HG02973 (cell line): ENCODE results near the gene SETD6.
A peak's percentile ranks its signal among the peaks of the same experiment; 100 is the strongest.

Source experiments
- ATAC-seq: cut with Tn5 transposase; IDR thresholded peaks from one replicate; pipeline ENCODE4 v1.9.1; 2021; ENCODE audit warnings: moderate library complexity; ENCODE audit not compliant: unreplicated experiment

SETD6 gene

DNA sequence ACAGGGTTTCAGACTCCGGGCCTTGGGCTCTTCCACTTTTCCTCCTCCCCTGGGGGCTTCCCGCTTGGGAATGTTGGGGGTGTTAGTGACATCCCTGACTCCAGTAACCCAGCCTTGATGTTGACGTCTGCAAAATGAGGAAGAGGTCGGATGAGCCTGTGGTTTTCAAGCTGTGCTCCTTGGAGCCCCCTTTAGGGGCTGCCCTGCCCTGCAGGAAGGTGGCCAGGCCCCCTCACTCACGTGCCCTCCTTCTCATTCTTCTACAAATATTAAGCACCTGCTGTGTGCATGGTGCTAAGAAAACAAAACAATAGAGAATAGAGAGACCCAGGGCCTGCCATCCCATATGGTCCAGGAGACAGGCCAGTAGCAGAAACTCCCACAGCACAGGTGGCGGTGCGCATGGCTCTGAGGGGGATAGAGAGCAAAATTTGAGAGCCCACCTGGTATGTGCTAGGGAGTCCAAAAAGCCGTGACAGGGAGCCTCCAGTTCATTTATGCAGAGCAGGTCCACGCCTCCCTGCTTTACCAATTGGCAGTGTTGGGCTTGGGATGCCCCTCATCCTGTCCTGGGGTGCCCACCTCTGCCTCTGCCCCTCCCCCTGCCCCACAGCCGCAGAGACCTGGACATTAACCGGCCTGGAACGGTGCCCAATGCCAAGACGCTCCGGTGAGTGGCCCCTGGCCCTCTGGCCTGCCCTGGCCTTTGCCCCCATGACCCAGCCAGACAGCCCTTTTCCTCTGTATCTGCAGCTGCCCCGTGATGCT lies 7.9 kb upstream of the SETD6 start:
- ATAC-seq = no peak

DNA sequence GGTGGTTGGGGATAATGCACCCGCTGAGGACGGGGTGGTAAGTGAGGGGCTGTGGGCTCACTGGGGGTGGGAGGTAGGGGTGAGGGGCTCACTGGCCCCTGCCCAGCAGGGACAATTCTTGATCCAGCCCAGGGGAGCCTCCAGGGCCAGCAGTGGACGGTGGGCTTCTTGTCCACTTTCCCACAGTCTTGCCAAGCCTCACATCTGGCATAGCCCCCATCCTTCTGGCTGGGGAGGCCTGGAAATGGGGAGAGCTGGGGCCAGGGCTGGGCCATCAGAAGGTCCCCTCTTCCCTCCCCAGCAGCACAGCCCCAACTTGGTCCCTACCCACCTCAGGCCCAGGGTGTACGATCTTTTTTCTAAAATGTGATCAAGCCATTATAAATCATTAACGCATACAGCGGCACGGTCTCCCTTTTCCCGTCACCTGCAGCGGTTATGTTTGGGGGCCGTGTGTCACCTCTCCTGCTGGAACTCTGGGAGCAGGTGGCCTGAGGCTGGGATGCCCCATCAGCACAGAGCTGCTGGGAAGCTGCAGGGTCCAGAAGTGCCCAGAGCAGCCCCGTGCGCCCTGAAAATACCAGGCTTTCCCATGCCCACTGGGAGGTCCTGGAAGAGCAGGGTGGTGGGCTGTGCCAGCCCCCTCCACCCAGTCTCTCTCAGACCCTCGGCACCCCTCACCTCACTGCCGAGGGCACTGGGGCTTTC lies 7.2 kb upstream of the SETD6 start:
- ATAC-seq = no peak

DNA sequence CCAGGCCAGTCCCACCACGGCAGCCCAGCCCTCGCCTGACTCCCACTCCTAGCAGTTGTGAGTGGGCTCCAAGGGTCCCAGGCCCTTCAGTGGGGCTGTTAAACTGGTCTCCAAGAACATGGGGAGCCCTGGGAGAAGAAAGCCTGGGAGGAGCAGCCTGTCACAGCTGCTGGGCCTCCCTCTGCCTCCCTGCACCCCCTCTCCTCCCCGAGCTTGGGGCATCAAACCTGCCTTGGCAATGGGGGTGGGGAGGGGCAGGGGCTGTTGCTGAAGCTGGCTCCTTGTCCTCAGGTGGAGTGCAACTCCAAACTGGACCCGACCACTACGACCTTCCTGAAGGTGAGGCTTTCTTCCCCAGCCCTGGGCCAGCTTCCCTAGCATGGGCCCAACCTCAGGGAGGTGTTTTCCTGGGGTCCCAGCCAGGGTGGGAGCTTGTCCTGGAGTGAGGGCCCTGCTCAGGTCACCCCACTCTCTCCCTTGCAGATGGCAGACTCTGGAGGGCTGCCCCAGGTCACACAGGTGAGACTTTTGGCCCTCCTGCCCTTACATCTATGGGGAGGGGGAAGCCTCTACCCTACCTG lies 6.6 kb upstream of the SETD6 start:
- no peak for ATAC-seq

DNA sequence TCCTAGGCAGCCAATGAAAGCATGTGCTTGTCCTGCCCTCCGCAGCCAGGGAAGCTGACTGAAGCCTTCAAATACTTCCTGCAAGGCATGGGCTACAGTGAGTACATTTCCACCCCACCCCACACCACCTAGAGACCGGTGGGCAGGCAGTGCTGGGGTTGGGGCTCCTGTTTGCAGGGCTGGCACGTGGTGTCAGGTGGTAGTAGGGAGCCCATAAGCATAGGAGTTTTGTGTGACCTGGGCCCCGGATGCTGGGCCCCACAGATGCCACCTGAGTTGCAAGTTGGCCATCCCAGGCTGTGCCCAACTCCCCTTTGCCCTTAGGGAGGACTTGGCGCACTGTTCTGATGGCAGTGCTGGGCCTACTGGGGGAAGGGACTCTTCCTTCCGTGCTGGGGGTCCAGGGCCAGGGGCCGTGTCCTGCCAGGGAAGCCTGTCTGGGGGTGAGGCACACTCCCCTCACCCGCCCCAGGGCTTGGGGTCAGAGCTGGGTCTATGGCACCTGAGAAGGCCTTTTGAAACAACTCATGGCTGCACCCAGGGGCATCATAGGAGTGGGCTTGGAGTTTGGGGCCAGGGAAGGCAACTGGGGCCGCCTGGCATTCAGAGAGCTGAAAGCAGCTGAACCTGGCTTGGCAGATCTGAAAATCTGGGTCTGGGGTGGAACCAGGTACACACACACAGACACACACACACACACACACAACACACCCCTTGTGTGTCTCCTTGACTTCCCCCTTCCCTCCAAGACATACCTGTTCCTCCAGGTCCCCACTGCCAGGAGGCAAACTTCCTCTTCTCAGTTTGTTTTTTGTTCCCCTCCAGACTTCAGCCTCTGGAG lies 5.8 kb upstream of the SETD6 start:
- no peak for ATAC-seq

DNA sequence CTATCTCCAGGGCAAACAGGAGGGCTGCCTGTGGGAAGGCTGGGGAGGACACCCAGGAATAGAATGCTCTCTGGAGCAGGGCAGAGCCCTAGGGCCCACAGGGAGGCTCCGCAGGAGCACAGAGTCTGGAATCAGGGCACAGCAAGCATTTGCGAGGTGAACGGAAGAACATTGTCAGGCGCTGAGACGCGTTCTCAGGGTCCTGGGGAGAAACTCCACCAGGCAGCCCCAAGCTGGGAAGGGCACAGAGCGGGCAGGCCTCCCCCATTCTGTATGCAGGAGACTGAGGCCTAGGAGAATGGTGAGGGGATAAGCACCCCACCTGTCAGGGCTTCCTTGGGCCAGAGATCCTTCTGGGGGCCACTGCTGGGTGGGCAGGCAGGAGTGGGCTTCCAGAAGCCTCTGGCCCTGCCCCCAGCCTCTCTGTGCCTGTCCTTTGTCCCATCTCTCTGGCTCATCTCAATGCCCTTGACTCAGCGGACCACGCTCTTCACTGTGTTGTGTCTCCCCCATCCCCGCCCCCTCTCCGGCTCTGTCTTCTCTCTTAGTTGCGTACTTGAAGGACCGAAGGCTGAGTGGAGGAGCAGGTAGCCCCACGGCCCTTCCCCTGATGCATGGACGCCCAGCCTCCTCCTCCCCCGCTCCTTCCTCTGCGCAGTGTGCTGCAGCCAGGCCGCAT lies 5.1 kb upstream of the SETD6 start:
- ATAC-seq = no peak

DNA sequence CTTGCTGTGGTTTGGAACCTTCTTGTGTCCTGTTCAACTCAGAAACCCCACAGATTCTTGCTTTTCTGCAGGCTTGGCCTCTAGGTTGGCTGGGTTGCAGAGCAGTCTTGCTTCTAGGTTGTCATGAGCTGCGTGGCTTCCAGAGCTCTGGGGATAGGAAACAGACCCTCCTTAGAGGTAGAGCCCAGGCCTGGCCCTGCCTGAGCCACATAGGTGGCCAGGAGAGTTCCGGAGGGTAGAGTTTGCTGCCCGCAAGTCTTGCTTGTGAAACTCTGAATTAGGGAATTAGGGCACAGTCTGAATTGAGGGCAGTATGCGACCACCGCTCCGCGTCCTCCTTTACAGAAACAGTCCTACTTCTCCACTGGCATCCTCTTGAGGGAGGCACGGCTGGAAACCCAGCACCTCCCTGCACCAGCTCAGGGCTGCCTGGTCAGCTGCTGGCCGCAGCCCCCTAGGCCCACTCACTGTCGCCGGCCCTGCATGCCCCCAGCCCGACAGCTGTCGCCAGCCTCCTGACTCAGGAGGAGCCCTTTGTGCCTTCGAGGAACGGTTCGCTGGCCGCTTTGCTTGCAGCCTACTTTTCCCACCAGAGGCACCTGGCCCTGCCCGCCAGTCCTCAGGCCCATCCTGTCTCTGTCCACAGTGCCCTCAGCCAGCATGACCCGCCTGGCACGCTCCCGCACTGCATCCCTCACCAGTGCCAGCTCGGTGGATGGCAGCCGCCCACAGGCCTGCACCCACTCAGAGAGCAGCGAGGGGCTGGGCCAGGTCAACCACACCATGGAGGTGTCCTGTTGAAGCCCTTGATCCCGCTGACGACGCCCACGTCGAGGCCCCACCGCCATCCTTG lies 4.3 kb upstream of the SETD6 start:
- no peak for ATAC-seq

DNA sequence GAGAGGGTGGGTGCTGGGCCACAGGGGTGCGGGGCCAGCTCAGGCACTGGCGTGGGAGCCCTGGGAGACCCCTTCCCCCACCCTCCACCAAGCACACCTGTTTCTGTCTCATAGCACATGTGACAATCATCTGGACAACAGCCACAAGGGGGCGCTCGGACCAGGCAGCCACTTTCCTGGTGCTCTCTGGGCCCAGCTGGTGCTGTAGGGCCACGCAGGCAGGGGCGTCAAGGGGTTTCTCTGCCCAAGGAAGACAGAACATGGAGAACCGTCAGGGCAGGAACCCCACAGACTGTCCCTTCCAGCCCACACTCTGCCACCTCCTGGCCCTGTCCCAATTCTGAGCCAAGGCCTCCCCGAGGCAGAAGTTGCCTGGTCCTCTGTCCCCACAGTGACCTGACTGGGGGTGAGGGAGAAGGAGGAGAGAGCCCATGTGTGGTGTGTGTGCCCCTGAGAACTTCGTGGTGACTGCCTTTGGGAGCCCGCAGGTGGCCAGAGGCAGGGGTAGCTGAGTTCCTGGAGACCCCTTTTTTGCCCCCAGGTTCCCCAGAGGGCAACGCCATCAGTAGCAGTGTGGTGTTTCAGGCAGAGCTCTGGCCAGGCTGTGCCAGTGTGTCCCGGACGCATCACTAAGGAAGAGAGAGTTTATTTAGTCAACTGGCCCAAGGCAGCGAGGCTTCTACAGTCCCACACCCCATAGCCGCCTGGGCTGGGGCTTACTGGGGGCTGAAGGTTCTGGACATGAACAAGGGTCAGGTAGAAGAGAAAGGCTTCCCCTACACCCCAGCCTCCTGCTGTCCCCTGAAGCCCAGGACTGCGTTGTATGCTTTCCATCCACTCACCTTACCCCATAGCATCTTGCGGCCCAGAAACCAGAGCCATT lies 3.1 kb upstream of the SETD6 start:
- no peak for ATAC-seq

DNA sequence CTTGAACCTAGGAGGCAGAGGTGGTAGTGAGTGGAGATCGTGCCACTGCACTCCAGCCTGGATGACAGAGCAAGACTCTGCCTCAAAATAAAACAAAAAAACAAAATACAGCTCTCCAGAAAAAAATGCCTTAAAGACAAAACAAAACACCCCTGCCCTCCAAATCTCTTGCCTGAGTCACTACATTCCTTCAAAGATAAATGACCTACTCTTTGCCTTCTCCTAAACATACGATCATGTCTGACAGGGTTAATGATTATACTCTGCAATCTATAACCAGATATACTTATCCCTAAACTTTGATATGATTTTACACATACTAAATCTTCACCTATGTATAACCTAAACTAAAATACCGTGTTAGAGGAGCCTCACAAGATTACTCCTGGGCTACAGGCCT lies 1.4 kb upstream of the SETD6 start:
- ATAC-seq = no peak

DNA sequence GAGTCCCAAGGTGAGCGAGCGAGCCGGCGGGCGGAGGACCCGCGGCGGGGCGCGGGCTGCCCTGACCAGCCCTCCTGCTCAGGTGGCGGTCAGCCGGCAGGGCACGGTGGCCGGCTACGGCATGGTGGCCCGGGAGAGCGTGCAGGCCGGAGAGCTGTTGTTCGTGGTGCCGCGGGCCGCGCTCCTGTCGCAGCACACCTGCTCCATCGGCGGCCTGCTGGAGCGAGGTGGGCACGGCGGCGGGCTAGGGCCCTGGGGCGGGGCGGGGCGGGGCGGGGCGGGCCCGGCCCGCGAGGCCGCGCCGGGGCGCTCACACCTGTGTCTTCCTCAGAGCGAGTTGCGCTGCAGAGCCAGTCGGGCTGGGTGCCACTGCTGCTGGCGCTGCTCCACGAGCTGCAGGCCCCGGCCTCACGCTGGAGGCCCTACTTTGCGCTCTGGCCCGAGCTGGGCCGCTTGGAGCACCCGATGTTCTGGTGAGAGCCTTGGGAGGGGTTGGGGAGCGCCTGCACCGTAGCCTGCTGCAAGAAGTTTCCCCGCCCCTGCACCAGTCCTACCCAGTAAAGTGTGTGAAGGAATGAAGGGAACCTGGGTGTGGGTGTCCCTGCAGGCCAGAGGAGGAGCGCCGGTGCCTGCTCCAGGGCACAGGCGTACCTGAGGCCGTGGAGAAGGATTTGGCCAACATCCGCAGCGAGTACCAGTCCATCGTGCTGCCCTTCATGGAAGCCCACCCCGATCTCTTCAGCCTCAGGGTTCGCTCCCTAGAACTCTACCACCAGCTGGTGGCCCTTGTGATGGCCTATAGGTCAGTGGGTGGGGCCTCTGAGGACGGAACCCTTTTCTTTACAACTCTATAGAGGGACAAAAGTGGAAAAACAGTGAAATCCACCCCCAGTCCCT lies 802 bp downstream of the SETD6 start:
- ATAC-seq = peak; percentile 28

DNA sequence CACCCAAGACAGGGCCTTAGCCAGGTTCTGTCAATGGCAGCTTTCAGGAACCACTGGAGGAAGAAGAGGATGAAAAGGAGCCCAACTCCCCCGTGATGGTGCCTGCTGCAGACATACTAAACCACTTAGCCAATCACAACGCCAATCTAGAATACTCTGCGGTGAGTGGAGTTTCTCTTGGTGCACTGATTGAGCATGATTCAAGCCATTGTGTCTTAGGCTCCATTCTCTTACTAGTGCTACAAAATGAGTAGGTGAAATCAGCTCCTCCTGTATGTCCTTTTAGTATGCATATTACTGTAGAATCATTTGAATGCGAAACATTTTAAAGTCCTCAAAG lies 1.4 kb downstream of the SETD6 start:
- no peak for ATAC-seq

DNA sequence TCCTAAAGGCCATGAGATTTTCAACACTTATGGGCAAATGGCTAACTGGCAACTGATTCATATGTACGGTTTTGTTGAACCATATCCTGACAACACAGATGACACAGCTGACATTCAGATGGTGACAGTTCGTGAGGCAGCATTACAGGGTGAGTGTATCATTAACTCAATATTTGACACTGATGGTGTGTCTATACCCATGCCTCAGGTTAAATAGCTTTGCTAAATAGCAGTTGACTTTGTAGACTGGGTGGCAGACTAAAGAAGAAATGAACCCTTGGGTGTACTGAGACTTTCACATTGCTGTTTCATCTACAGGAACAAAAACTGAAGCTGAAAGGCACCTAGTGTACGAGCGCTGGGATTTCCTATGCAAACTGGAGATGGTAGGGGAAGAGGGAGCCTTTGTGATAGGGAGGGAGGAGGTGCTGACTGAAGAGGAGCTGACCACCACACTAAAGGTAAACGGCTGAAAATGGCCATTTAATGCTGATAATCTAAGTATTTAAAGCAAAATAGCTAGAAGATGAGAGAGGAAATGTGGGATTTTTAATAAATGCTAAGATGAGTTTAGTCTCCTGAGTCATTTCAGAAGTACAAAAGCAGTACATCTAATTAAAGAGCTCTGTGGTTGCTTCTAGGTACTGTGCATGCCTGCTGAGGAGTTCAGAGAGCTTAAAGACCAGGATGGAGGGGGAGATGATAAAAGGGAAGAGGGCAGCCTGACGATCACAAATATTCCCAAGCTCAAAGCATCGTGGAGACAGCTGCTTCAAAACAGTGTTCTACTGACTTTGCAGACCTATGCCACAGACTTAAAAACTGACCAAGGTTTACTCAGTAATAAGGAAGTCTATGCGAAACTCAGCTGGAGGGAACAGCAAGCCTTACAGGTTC lies 3.0 kb downstream of the SETD6 start:
- ATAC-seq = peak; percentile 40

DNA sequence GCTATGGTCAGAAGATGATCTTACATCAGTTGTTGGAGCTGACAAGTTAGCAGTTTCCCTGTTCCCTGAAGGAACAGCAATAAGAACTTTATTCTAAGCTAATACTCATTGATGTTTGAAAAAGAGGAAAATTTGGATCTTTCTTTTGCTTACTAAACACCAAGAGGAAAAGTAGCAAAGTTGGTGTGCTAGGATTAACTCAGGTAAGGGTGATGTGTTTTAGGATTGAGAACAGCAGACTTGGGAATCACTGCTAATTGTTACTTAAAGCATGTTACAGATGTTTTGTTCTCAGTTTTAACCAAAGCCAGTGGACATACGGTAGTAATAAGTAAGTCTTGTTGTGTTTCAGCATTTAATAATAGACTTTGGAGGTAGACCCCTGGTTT lies 3.7 kb downstream of the SETD6 start:
- no peak for ATAC-seq

DNA sequence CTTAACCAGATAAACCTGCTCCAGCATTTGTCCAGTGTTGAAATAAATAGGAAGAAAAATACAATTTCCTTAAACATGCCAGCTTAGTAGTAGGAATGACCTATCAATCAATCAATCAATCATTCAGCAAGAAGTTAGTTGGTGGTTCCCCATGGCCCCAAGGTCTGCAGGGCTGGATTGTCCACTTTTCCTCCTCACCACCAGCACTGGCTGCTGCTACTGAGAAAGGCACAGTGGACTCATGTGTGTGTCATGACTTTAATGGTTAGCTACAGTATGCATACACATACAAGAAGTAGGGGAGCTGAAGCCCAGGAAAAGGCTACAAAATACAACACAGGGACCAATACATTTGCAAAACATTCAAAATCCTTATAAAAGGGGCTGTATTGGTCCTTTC lies 4.4 kb downstream of the SETD6 start:
- no peak for ATAC-seq

DNA sequence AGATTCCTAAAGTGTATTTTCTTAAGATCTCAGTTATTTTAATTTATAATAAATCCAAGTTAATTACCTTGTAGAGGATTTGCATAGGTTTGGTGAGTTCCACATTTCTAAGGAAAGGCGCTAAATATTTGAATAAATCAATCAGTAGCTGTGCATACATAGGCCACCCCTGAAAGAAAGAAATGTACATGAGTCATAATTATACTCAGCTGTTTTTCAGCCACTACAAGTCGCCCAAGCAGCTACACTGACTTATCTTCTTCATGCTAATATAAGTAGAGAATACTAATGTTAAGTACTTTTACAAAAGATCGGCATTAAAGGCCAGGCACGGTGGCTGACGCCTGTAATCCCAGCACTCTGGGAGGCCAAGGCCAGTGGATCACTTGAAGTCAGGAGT lies 14.9 kb downstream of the SETD6 start:
- no peak for ATAC-seq

DNA sequence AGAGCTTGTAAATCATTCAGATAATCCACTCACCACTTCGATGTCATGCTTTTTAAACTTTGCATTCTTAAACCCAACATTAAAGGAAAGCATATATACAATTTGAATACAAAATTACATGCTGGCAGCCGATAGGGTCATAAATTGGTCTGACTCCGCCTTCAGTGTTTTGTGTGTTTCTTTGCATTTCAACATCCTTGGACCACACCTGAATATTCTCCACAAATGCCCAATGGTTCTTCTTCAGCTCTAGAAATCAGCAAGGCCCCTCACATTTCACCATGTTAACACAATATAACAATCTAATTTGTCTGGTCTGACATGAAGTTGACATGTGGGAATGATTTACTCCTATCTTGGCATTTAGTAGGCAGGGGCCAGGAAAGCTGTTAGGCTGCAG lies 17.1 kb downstream of the SETD6 start:
- ATAC-seq = no peak

DNA sequence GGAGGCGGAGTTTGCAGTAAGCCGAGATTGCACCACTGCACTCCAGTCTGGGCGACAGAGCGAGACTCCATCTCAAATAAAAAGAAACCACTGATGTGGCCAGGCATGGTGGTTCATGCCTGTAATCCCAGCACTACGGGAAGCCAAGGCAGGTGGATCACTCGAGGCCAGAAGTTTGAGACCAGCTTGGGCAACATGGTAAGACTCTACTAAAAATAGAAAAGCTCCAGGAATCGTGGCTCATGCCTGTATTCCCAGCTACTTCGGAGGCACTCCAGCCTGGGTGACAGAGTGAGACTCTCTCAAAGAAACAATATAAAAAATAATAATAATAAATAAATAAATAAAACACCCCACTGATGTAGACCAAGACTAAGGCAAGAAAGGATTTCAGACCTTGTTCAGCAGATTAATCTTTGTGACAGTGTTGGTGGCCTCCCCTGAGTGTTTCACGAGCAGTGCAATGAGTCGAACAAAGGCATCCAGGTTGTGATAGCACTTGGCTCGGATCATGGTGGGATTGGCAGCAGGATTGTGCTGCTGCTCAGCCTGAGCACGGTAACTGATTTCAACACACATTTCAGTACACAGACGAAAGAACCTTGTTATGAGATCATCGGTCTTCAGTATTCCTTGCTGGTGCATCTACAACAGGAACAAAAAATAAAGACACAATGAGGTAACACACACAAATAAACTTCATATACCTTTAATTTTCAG lies 18.6 kb downstream of the SETD6 start:
- ATAC-seq = no peak
